H9 (cell line): ENCODE results near the gene GRIPAP1. TPM values are rescaled to one million over a fixed set of nuclear protein-coding genes. Genes with fewer than 3 reads are reported as not detected.
A peak's percentile ranks its signal among the peaks of the same experiment; 100 is the strongest.

Experiments used
- DNase-seq: peaks from one replicate; pipeline ENCODE4 v3.0.0-alpha.2; 2017
- H2AFZ ChIP-seq: one replicate; pipeline ENCODE4 v1.6.1; 2013; ENCODE audit warnings: mild to moderate bottlenecking, low read length, control low read depth, moderate library complexity
- H2AK5ac ChIP-seq: 2 replicates; pipeline ENCODE4 v1.6.1; 2013; ENCODE audit warnings: low read length, control low read depth, mixed read lengths; ENCODE audit not compliant: insufficient read length
- H2BK120ac ChIP-seq: one replicate; pipeline ENCODE4 v1.6.1; 2013; ENCODE audit warnings: low read depth, mild to moderate bottlenecking, low read length, control low read depth, inconsistent platforms; ENCODE audit not compliant: poor library complexity, severe bottlenecking
- H2BK12ac ChIP-seq: 2 replicates; pipeline ENCODE4 v1.6.1; 2013; ENCODE audit warnings: low read length, control low read depth, mixed read lengths, low read depth; ENCODE audit not compliant: insufficient read length
- H2BK15ac ChIP-seq: 2 replicates; pipeline ENCODE4 v1.6.1; 2013; ENCODE audit warnings: low read depth, low read length, control low read depth
- H2BK20ac ChIP-seq: one replicate; pipeline ENCODE4 v1.6.1; 2013; ENCODE audit warnings: low read depth, mild to moderate bottlenecking, low read length, control low read depth, inconsistent platforms; ENCODE audit not compliant: poor library complexity, severe bottlenecking
- H2BK5ac ChIP-seq: 2 replicates; pipeline ENCODE4 v1.6.1; 2013; ENCODE audit warnings: low read length, control low read depth, mixed read lengths; ENCODE audit not compliant: insufficient read length
- H3K14ac ChIP-seq: 2 replicates; pipeline ENCODE4 v1.6.1; 2013; ENCODE audit warnings: low read length, control low read depth; ENCODE audit not compliant: insufficient read depth
- H3K18ac ChIP-seq: 2 replicates; pipeline ENCODE4 v1.6.1; 2013; ENCODE audit warnings: low read depth, mild to moderate bottlenecking, mixed read lengths, low read length, control low read depth; ENCODE audit not compliant: insufficient read length
- H3K23ac ChIP-seq: 2 replicates; pipeline ENCODE4 v1.6.1; 2013; ENCODE audit warnings: low read length, control low read depth, mixed read lengths, low read depth; ENCODE audit not compliant: insufficient read length
- H3K23me2 ChIP-seq: 2 replicates; pipeline ENCODE4 v1.6.1; 2013; ENCODE audit warnings: low read depth, mild to moderate bottlenecking, mixed read lengths, low read length, control low read depth; ENCODE audit not compliant: insufficient read length, poor library complexity, severe bottlenecking
- H3K27ac ChIP-seq: 2 replicates; pipeline ENCODE4 v1.5.1; 2013; ENCODE audit warnings: low read length, control low read depth, mixed read lengths, low read depth; ENCODE audit not compliant: insufficient read length
- H3K27me3 ChIP-seq: 2 replicates; pipeline ENCODE4 v1.6.1; 2013; ENCODE audit warnings: low read length, control low read depth, inconsistent platforms; ENCODE audit not compliant: insufficient read depth
- H3K4ac ChIP-seq: 2 replicates; pipeline ENCODE4 v1.6.1; 2013; ENCODE audit warnings: low read depth, mild to moderate bottlenecking, control low read depth, inconsistent platforms, low read length, moderate library complexity
- H3K4me1 ChIP-seq: 2 replicates; pipeline ENCODE4 v1.6.1; 2013; ENCODE audit warnings: low read length, control low read depth, inconsistent platforms; ENCODE audit not compliant: insufficient read depth
- H3K4me2 ChIP-seq: 2 replicates; pipeline ENCODE4 v1.6.1; 2013; ENCODE audit warnings: low read length, control low read depth, mixed read lengths; ENCODE audit not compliant: insufficient read length, insufficient read depth
- H3K56ac ChIP-seq: 2 replicates; pipeline ENCODE4 v1.6.1; 2013; ENCODE audit warnings: low read depth, mild to moderate bottlenecking, mixed read lengths, low read length, control low read depth; ENCODE audit not compliant: insufficient read length
- H3K79me1 ChIP-seq: 2 replicates; pipeline ENCODE4 v1.6.1; 2013; ENCODE audit warnings: low read depth, mild to moderate bottlenecking, moderate library complexity, low read length, control low read depth, inconsistent platforms; ENCODE audit not compliant: insufficient read depth, poor library complexity, severe bottlenecking
- H3K79me2 ChIP-seq: 2 replicates; pipeline ENCODE4 v1.6.1; 2013; ENCODE audit warnings: low read length, control low read depth, inconsistent platforms; ENCODE audit not compliant: insufficient read depth
- H3K9ac ChIP-seq: 2 replicates; pipeline ENCODE4 v1.6.1; 2013; ENCODE audit warnings: low read length, control low read depth, mixed read lengths; ENCODE audit not compliant: insufficient read length; ENCODE audit errors: extremely low read depth
- H3K9me3 ChIP-seq: one replicate; pipeline ENCODE4 v1.6.1; 2013; ENCODE audit warnings: low read depth, low read length, inconsistent platforms; ENCODE audit not compliant: control insufficient read depth
- H3T11ph ChIP-seq: one replicate; pipeline ENCODE4 v1.6.1; 2013; ENCODE audit warnings: mild to moderate bottlenecking, low read length, control low read depth, inconsistent platforms
- H4K20me1 ChIP-seq: one replicate; pipeline ENCODE4 v1.6.1; 2013; ENCODE audit not compliant: control insufficient read depth, insufficient read length, insufficient read depth
- H4K5ac ChIP-seq: 2 replicates; pipeline ENCODE4 v1.6.1; 2013; ENCODE audit warnings: low read depth, mild to moderate bottlenecking, mixed read lengths, low read length, control low read depth; ENCODE audit not compliant: insufficient read length
- H4K8ac ChIP-seq: replicated peaks from 2 replicates; pipeline ENCODE4 v1.6.1; 2013; ENCODE audit warnings: low read length, control low read depth, mixed read lengths, low read depth; ENCODE audit not compliant: insufficient read length
- H4K91ac ChIP-seq: 2 replicates; pipeline ENCODE4 v1.6.1; 2013; ENCODE audit warnings: low read depth, mild to moderate bottlenecking, moderate library complexity, mixed read lengths, low read length, control low read depth; ENCODE audit not compliant: insufficient read length
- H3K27ac Mint-ChIP-seq, 3 experiments: 2 replicates in 2 of 3; 3 replicates in 1 of 3; pipeline ENCODE4 v1.8.0; 2020 to 2021; ENCODE audit warnings: mixed read lengths in 3 of 3, mild to moderate bottlenecking in 1 of 3, moderate library complexity in 1 of 3
- H3K27me3 Mint-ChIP-seq: 2 replicates; pipeline ENCODE4 v1.8.0; 2021; ENCODE audit warnings: low read depth, mild to moderate bottlenecking, moderate library complexity, mixed read lengths
- H3K36me3 Mint-ChIP-seq, 3 experiments: 2 replicates in 2 of 3; 3 replicates in 1 of 3; pipeline ENCODE4 v1.8.0; 2020 to 2021; ENCODE audit warnings: low read depth in 3 of 3, mixed read lengths in 3 of 3; ENCODE audit not compliant: insufficient read depth in 1 of 3
- H3K4me1 Mint-ChIP-seq, 2 experiments: 2 replicates each; pipeline ENCODE4 v1.8.0; 2020; ENCODE audit warnings: mixed read lengths in 2 of 2
- H3K4me3 Mint-ChIP-seq, 2 experiments: 2 replicates in 1 of 2; 3 replicates in 1 of 2; pipeline ENCODE4 v1.8.0; 2020 to 2021; ENCODE audit warnings: mild to moderate bottlenecking in 2 of 2, mixed read lengths in 2 of 2, moderate library complexity in 1 of 2
- H3K9me3 Mint-ChIP-seq, 2 experiments: 2 replicates in 1 of 2; 3 replicates in 1 of 2; pipeline ENCODE4 v1.8.0; 2020; ENCODE audit warnings: mild to moderate bottlenecking in 2 of 2, mixed read lengths in 2 of 2, moderate library complexity in 1 of 2
- WGBS: extraction: QIAGEN DNeasy Blood & Tissue Kit; methylation state at CpG from one replicate; pipeline ENCODE4 v1.1.7; 2013; ENCODE audit warnings: missing lambda C conversion rate, low lambda C conversion rate, mixed read lengths; ENCODE audit not compliant: insufficient read length; ENCODE audit errors: extremely low coverage; 5-methylcytosine and 5-hydroxymethylcytosine counted together
- total RNA-seq: library from RNA; stranded (reverse); gene quantifications from 2 replicates; pipeline ENCODE4 v1.2.1, GENCODE V29; 2021
- TF ChIP-seq, protein P1 (sequence below): fragments of 200-600 bp; sonication (generic); conservative IDR thresholded peaks from 3 replicates; pipeline ENCODE4 v1.8.0; 2021; ENCODE audit warnings: antibody characterized with exemption, mild to moderate bottlenecking

GRIPAP1 gene
- total RNA-seq, 1 experiment from 2014 or later, result 71.8 TPM

DNA sequence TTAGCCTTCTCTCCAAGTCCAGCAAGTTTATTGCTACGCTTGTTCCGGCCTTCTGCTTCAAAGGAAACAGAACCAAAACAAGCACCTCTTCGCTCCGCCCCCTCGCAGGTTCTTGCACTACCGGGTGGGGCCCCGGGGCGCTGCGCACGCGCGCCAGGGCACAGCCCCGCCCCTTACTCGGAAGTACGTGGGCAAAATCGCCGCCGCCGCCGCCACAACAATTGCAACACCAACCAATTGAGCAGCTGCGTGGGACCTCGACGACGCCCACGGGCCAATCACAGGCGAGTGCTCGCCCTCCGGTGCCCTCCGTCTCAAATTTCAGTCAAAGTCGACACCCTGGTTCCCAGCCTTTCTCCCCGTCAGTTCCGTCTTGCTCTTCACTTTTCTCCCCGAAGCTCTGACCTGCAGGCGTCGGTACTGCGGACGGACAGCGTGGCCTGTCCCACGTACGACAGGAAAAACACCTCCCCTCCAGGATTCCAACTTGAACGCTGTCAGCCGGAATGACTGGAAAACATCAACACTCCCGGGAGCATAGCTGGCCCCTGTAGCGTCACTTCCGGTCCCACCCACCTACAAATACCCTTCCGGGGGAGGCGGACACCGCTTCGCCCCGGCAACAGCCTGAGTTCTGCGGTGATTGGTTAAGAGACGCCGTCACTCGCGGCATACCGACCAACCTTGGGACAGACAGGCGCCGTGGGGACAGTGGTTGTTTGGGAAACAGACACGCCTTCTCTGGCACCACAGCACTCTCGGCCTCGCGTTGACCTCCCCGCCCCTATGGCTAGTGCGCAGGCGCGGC, 44.0 kb downstream of the GRIPAP1 start:
- peaks cover 21% of the 10 kb centered on the region; the same call in 1 of the 2 replicates for H3K79me2 ChIP-seq
- peaks cover 0 to 16% of the 10 kb centered on the region in 2 experiments; a peak in 2 of 4 replicates for H3K4me1 Mint-ChIP-seq
- no peak overlapping the region for H2BK15ac ChIP-seq
- DNase-seq, result peak; percentile 97
- peaks cover 18% of the 10 kb centered on the region for H3K79me1 ChIP-seq
- H4K20me1 ChIP-seq, result peaks cover 3% of the 10 kb centered on the region
- H2AFZ ChIP-seq, result no peak overlapping the region
- peak overlapping the region; percentile 92 for H3K18ac ChIP-seq
- H3K4me2 ChIP-seq, result peak overlapping the region; percentile 86
- peak overlapping the region; percentile 86 for H2BK5ac ChIP-seq
- TF ChIP-seq, protein P1, sequence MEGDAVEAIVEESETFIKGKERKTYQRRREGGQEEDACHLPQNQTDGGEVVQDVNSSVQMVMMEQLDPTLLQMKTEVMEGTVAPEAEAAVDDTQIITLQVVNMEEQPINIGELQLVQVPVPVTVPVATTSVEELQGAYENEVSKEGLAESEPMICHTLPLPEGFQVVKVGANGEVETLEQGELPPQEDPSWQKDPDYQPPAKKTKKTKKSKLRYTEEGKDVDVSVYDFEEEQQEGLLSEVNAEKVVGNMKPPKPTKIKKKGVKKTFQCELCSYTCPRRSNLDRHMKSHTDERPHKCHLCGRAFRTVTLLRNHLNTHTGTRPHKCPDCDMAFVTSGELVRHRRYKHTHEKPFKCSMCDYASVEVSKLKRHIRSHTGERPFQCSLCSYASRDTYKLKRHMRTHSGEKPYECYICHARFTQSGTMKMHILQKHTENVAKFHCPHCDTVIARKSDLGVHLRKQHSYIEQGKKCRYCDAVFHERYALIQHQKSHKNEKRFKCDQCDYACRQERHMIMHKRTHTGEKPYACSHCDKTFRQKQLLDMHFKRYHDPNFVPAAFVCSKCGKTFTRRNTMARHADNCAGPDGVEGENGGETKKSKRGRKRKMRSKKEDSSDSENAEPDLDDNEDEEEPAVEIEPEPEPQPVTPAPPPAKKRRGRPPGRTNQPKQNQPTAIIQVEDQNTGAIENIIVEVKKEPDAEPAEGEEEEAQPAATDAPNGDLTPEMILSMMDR, result no peak
- no peak overlapping the region for H3K4ac ChIP-seq
- no peak overlapping the region for H2BK12ac ChIP-seq
- peaks cover 6% of the 10 kb centered on the region for H3K23me2 ChIP-seq
- H3K9ac ChIP-seq, result peak overlapping the region; percentile 85
- no peak overlapping the region for H4K5ac ChIP-seq
- peak overlapping the region; percentile 92 for H3K27ac ChIP-seq
- no peaks in the 10 kb centered on the region for H3K27me3 ChIP-seq
- H3K4me1 ChIP-seq, result peaks cover 2% of the 10 kb centered on the region; the same call in 1 of the 2 replicates
- H4K8ac ChIP-seq, result no peak overlapping the region
- no peak overlapping the region for H3K23ac ChIP-seq
- no peak overlapping the region for H3K56ac ChIP-seq
- H3K27ac Mint-ChIP-seq, result peak overlapping the region; percentile 100
- peak overlapping the region; percentile 62 for H3K14ac ChIP-seq
- H3K27me3 Mint-ChIP-seq, result peaks cover 1% of the 10 kb centered on the region
- no peak overlapping the region for H2AK5ac ChIP-seq
- H3K9me3 ChIP-seq, result no peaks in the 10 kb centered on the region
- no peak overlapping the region for H3T11ph ChIP-seq
- H3K4me3 Mint-ChIP-seq, result peak overlapping the region; percentile 97 to 99
- no peak overlapping the region for H2BK120ac ChIP-seq
- no peak overlapping the region for H4K91ac ChIP-seq
- H3K9me3 Mint-ChIP-seq, result peaks cover 76 to 78% of the 10 kb centered on the region in 2 experiments
- WGBS, result no CpG with 5 or more reads among the region's 66 CpGs
- H3K36me3 Mint-ChIP-seq, result peaks cover 14 to 48% (median 30%) of the 10 kb centered on the region in 3 experiments
- H2BK20ac ChIP-seq, result no peak overlapping the region
